Neural progenitor cell (in vitro differentiated cells): ENCODE measurements around the gene GSDME.

ENCODE experiments used
- CTCF ChIP-seq: fragments of 200-600 bp; sonication (generic); IDR thresholded peaks from 2 replicates; pipeline ENCODE4 v1.5.1; 2017; ENCODE audit warnings: antibody characterized with exemption, mild to moderate bottlenecking
- EZH2 ChIP-seq: fragments of 200-600 bp; sonication (generic); IDR thresholded peaks from 2 replicates; pipeline ENCODE4 v1.6.1; 2017; ENCODE audit warnings: antibody characterized with exemption, mild to moderate bottlenecking, moderate library complexity
- EZH2phosphoT487 ChIP-seq: fragments of 200-600 bp; sonication (generic); IDR thresholded peaks from 2 replicates; pipeline ENCODE4 v1.6.1; 2017; ENCODE audit warnings: antibody characterized with exemption

GRCh38 chr7:24713850-24714675, 43.2 kb downstream of the GSDME start:
- TF ChIP-seq CTCF, result no peak
- no peak for TF ChIP-seq EZH2
- TF ChIP-seq EZH2phosphoT487, result no peak
